Endothelial cell of umbilical vein (primary cell): ENCODE results near the gene SUPT7L. TPM values are rescaled to one million over a fixed set of nuclear protein-coding genes. Genes with fewer than 3 reads are reported as not detected.
"Not testable (repeated sequence)": the region's sequence is repeated elsewhere in the genome, so short reads cannot be mapped to it uniquely, and the experiment has no call there.

Experiments
- BruUV-seq: library from RNA; stranded (reverse); fragments of 400-500 nt; replicated peaks from 2 replicates; lab custom pipeline; 2021; lab: Mats Ljungman, UMichigan
- CTCF ChIA-PET: fragments of 300-600, 350-600 bp; sonication (Branson Sonifier 250); formaldehyde crosslinking; loops from one replicate; lab custom pipeline; 2021; ENCODE audit warnings: antibody characterized with exemption, inconsistent platforms; lab: Charles Lee
- POLR2A ChIA-PET: fragments of 300-600, 350-600 bp; sonication (Branson Sonifier 250); formaldehyde crosslinking; loops from one replicate; lab custom pipeline; 2021; ENCODE audit warnings: antibody characterized with exemption, inconsistent platforms; lab: Charles Lee
- DNase-seq: peaks from one replicate; pipeline ENCODE4 v3.0.0-alpha.2; 2011; ENCODE audit warnings: low read depth, low spot score
- FAIRE-seq: peaks from 2 replicates; lab custom pipeline; 2011; peaks lifted over from hg19 to GRCh38; lab: Jason Lieb, UNC
- H2AFZ ChIP-seq: 2 replicates; pipeline ENCODE4 v1.6.0; 2012; ENCODE audit warnings: low read depth, low read length, control low read depth, inconsistent platforms
- H3K27ac ChIP-seq: 2 replicates; pipeline ENCODE4 v1.5.1; 2011; ENCODE audit warnings: low read depth, mild to moderate bottlenecking, control low read depth, low read length, moderate library complexity; ENCODE audit not compliant: insufficient read depth
- H3K27me3 ChIP-seq, 2 experiments: 2 replicates each; pipeline versions ENCODE4 v1.6.0 to v1.6.1; 2011; ENCODE audit warnings: low read length in 2 of 2, mixed read lengths in 1 of 2; ENCODE audit not compliant: control insufficient read depth in 2 of 2, insufficient read depth in 2 of 2
- H3K36me3 ChIP-seq, 2 experiments: 2 replicates in 1 of 2; 3 replicates in 1 of 2; pipeline ENCODE4 v1.5.1; 2011; ENCODE audit warnings: low read length in 2 of 2, mild to moderate bottlenecking in 1 of 2, moderate library complexity in 1 of 2; ENCODE audit not compliant: control insufficient read depth in 2 of 2, insufficient read depth in 2 of 2; ENCODE audit errors: extremely low read depth in 1 of 2
- H3K4me1 ChIP-seq: 3 replicates; pipeline ENCODE4 v1.5.1; 2011; ENCODE audit warnings: mild to moderate bottlenecking, low read length; ENCODE audit not compliant: control insufficient read depth, insufficient read depth; ENCODE audit errors: extremely low read depth
- H3K4me2 ChIP-seq: 2 replicates; pipeline ENCODE4 v1.6.1; 2011; ENCODE audit warnings: low read length, control low read depth, mixed read lengths; ENCODE audit not compliant: insufficient read depth
- H3K4me3 ChIP-seq, 3 experiments: fragments of 200-600 bp in 1 of 3; sonication (generic), shearing (Covaris generic) in 1 of 3; replicated peaks in 1 of 3; 2 replicates each; pipeline ENCODE4 v1.5.1; 2011 to 2016; ENCODE audit warnings: control low read depth in 3 of 3, low read length in 3 of 3, mild to moderate bottlenecking in 2 of 3, inconsistent platforms in 1 of 3, low read depth in 1 of 3, moderate library complexity in 1 of 3; ENCODE audit not compliant: insufficient read depth in 1 of 3
- H3K79me2 ChIP-seq: 2 replicates; pipeline ENCODE4 v1.6.0; 2012; ENCODE audit warnings: low read length, inconsistent platforms; ENCODE audit not compliant: control insufficient read depth, insufficient read depth
- H3K9ac ChIP-seq: replicated peaks from 2 replicates; pipeline ENCODE3; 2011; ENCODE audit warnings: low read length, control low read depth; ENCODE audit not compliant: insufficient read depth; ENCODE audit errors: extremely low read depth
- H3K9me1 ChIP-seq: replicated peaks from 3 replicates; pipeline ENCODE4 v1.6.0; 2011; ENCODE audit warnings: mild to moderate bottlenecking, low read length; ENCODE audit not compliant: control insufficient read depth, insufficient read depth; ENCODE audit errors: extremely low read depth
- H3K9me3 ChIP-seq: replicated peaks from 2 replicates; pipeline ENCODE4 v1.5.1; 2012; ENCODE audit warnings: low read length, inconsistent platforms; ENCODE audit not compliant: control insufficient read depth, insufficient read depth
- H4K20me1 ChIP-seq: replicated peaks from 2 replicates; pipeline ENCODE3; 2011; ENCODE audit warnings: mild to moderate bottlenecking, low read length; ENCODE audit not compliant: control insufficient read depth, insufficient read depth; ENCODE audit errors: extremely low read depth
- FOS ChIP-seq: IDR thresholded peaks from 2 replicates; pipeline ENCODE4 v1.6.1; 2011; ENCODE audit warnings: mild to moderate bottlenecking, low read length, moderate library complexity, borderline replicate concordance; ENCODE audit not compliant: insufficient read depth
- JUN ChIP-seq: IDR thresholded peaks from 2 replicates; pipeline ENCODE4 v1.6.1; 2011; ENCODE audit warnings: borderline replicate concordance, low read depth; ENCODE audit not compliant: insufficient read length, insufficient read depth
- MYC ChIP-seq: IDR thresholded peaks from one replicate; pipeline ENCODE4 v1.6.1; 2011; ENCODE audit warnings: mild to moderate bottlenecking, low read depth, low read length
- POLR2AphosphoS5 ChIP-seq: IDR thresholded peaks from 2 replicates; pipeline ENCODE4 v1.6.1; 2012; ENCODE audit warnings: low read depth, mild to moderate bottlenecking, control low read depth, low read length, moderate library complexity; ENCODE audit not compliant: insufficient read depth
- dilution Hi-C: fragments of 300-500 bp; cut with MboI; formaldehyde crosslinking; loops from one replicate; pipeline ENCODE4 v1.15.0; 2019; ENCODE audit warnings: low sequenced_read_pairs; ENCODE audit not compliant: extremely low pct_ligation_motif_present
- intact Hi-C: fragments of 100-400 bp; cut with micrococcal nuclease; formaldehyde crosslinking; loops from one replicate; pipeline ENCODE4 v1.10.0; 2022
- polyA plus RNA-seq, 4 experiments: library from polyadenylated mRNA; depleted of rRNA in 3 of 4; stranded (reverse) in 3 of 4; unstranded in 1 of 4; fragments of >200 nt; gene quantifications; 2 replicates each; pipeline versions ENCODE4 v1.2.1 to v1.2.3, GENCODE V29; 2011 to 2012; ENCODE audit warnings: missing spikeins in 1 of 4
- total RNA-seq: library from RNA; stranded (reverse); gene quantifications from 2 replicates; pipeline ENCODE4 v1.2.3, GENCODE V29; 2021

Gene SUPT7L
- total and polyA plus RNA-seq, 2 donors (not counting 3 experiments of a cell fraction or from before 2014, with no cell fraction given): 30.3 to 44.5 TPM

DNA sequence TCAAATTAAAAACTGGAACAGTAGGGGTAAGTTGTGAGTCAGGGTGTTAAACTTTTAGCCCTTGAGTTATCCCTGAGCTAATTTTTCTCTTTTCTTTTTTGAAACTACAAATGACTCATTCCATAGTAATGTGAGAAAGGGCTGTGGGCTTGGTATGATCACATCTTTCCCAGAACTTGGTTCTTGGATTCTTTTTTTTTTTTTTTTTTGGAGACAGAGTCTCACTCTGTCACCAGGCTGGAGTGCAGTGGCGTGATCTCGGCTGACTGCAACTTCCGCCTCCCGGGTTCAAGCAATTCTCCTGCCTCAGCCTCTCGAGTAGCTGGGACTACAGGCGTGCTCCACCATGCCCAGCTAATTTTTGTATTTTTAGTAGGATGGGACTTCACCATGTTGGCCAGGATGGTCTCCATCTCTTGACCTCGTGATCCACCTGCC is 18.9 kb upstream of the SUPT7L start:
- POLR2A ChIA-PET: interaction anchor here (0.7 to 1.5 kb wide), 4 partner anchors 19 to 117 kb away, joined by 3 to 6 read pairs (median 4); partner anchors contain the start of genes SLC4A1AP and SUPT7L
- Histone ChIP-seq H3K4me2 (peak overlapping the region; percentile 69), H3K36me3 (peaks cover 5 to 12% of the 10 kb centered on the region in 2 experiments), H3K27ac (peak overlapping the region; percentile 97), H3K9ac (peak overlapping the region; percentile 54), H3K4me1 (peaks cover 25% of the 10 kb centered on the region)
- H2AFZ ChIP-seq, H3K4me3 ChIP-seq, H3K9me3 ChIP-seq, H3K9me1 ChIP-seq, H3K79me2 ChIP-seq, H4K20me1 ChIP-seq, BruUV-seq, dilution Hi-C loops, H3K27me3 ChIP-seq: not testable (repeated sequence)
- FAIRE-seq (peak; percentile 42), DNase-seq (peak; percentile 82)
- CTCF ChIA-PET: interaction anchor here (1.0 to 3.5 kb wide), 15 partner anchors 10 to 770 kb away, joined by 3 to 74 read pairs (median 12); partner anchors contain the start of genes CCDC121, FNDC4, GPN1 and NRBP1
- TF ChIP-seq JUN (peak; percentile 82), FOS (peak; percentile 77)
- intact Hi-C loops: loop anchor here (1.0 to 2.0 kb wide), 2 partner anchors 15 to 54 kb away; partner anchors contain the start of genes CCDC121 and GPN1

DNA sequence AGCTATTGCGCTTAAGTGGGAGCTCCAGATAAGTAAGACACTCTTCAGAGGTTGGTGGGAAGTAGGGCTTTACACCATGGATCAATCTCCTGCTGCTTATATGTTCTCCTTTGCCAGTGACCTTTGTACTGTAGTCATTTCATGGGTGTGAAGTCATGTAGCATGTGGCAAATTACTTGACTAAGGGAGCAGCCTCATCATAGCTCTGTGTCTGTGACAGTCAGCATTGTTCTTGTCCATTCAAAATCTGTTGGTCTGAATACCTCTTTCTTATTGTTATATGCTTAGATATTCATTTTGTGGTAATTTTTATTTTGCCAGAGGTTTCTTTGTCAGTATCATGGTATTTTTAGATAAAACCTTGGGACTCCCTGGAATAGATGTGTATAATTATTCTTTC is 18.4 kb upstream of the SUPT7L start:
- Histone ChIP-seq H2AFZ (no peak overlapping the region), H3K27ac (peak overlapping the region; percentile 97), H3K27me3 (no peaks in the 10 kb centered on the region), H3K9me1 (no peaks in the 10 kb centered on the region), H3K4me3 (no peak overlapping the region), H3K36me3 (peaks cover 5 to 12% of the 10 kb centered on the region in 2 experiments), H4K20me1 (no peaks in the 10 kb centered on the region), H3K4me1 (peaks cover 25% of the 10 kb centered on the region), H3K9ac (peak overlapping the region; percentile 49), H3K4me2 (peak overlapping the region; percentile 69), H3K9me3 (no peaks in the 10 kb centered on the region), H3K79me2 (no peaks in the 10 kb centered on the region)
- dilution Hi-C loops (no loop called here), intact Hi-C loops (loop anchor here (1.0 to 2.0 kb wide), 2 partner anchors 15 to 53 kb away; partner anchors contain the start of genes CCDC121 and GPN1)
- no peak for DNase-seq
- no peak for FAIRE-seq
- TSS peak; percentile 52 for BruUV-seq
- CTCF ChIA-PET: interaction anchor here (1.0 to 3.5 kb wide), 11 partner anchors 10 to 771 kb away, joined by 3 to 74 read pairs (median 12); partner anchors contain the start of genes CCDC121, FNDC4, GPN1 and NRBP1
- POLR2A ChIA-PET: interaction anchor here (0.7 to 1.0 kb wide), 3 partner anchors 26 to 118 kb away, joined by 3 to 4 read pairs (median 3); no protein-coding TSS in a partner anchor
- TF ChIP-seq MYC: no peak
- TF ChIP-seq FOS: no peak
- no peak for TF ChIP-seq POLR2AphosphoS5
